Immature natural killer cell (primary cell): ENCODE data around the gene MYOZ1. TPM values are rescaled to one million over a fixed set of nuclear protein-coding genes. Genes with fewer than 3 reads are reported as not detected.

Experiments
- DNase-seq, 3 donors: peaks; one replicate each; pipeline ENCODE4 v3.0.0; 2022; ENCODE audit warnings: mixed read lengths in 1 of 3
- H3K27ac Mint-ChIP-seq, 6 donors: one replicate each; pipeline ENCODE4 v1.8.0; 2020; ENCODE audit warnings: mixed read lengths in 6 of 6, mild to moderate bottlenecking in 5 of 6, inconsistent platforms in 4 of 6, moderate library complexity in 3 of 6
- H3K27me3 Mint-ChIP-seq, 3 donors: one replicate each; pipeline ENCODE4 v1.8.0; 2020 to 2021; ENCODE audit warnings: low read depth in 3 of 3, mild to moderate bottlenecking in 3 of 3, mixed read lengths in 3 of 3, moderate library complexity in 3 of 3, inconsistent platforms in 1 of 3
- H3K36me3 Mint-ChIP-seq, 3 donors: one replicate each; pipeline ENCODE4 v1.8.0; 2020; ENCODE audit warnings: mixed read lengths in 3 of 3, inconsistent platforms in 2 of 3, mild to moderate bottlenecking in 2 of 3
- H3K4me1 Mint-ChIP-seq, 2 donors: one replicate each; pipeline ENCODE4 v1.8.0; 2020; ENCODE audit warnings: inconsistent platforms in 2 of 2, mild to moderate bottlenecking in 2 of 2, mixed read lengths in 2 of 2, moderate library complexity in 1 of 2
- H3K4me3 Mint-ChIP-seq, 5 donors: one replicate each; pipeline ENCODE4 v1.8.0; 2020; ENCODE audit warnings: mild to moderate bottlenecking in 5 of 5, mixed read lengths in 5 of 5, inconsistent platforms in 3 of 5, moderate library complexity in 3 of 5
- H3K9me3 Mint-ChIP-seq, 6 donors: one replicate each; pipeline ENCODE4 v1.8.0; 2020; ENCODE audit warnings: mild to moderate bottlenecking in 6 of 6, mixed read lengths in 6 of 6, inconsistent platforms in 4 of 6, moderate library complexity in 3 of 6
- polyA plus RNA-seq, 3 donors: library from polyadenylated mRNA; unstranded; fragments of 300-500 nt; fragmentation: Illumina TruSeq; gene quantifications; one replicate each; pipeline ENCODE4 v1.2.3, GENCODE V29; 2021

The MYOZ1 gene
- polyA plus RNA-seq, 3 donors from 2014 or later = not detected

DNA sequence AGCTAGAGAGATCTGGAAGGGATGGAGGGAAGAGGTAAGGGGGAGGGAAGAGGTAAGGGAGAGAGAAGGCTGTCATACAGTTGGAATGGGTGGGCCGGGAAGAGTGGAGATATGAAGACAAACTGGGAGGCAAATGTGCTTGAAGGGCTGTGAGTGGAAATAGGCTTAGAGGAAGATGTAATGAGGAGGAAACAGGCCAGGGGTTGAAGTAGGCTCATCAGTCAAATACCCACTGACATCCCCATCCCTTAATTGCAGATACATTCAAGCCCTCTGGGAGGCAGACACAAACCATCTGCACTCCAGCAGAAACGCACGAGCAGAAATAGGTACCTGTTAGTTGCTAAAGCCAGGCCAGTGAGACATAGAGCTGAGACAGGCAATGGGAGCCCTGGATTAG is 12.4 kb upstream of the MYOZ1 start:
- no peak overlapping the region for H3K4me3 Mint-ChIP-seq
- no peaks in the 10 kb centered on the region for H3K27me3 Mint-ChIP-seq
- H3K9me3 Mint-ChIP-seq = no peaks in the 10 kb centered on the region
- H3K36me3 Mint-ChIP-seq = no peaks in the 10 kb centered on the region
- DNase-seq = no peak
- peaks cover 0 to under 1% of the 10 kb centered on the region in 2 donors for H3K4me1 Mint-ChIP-seq
- H3K27ac Mint-ChIP-seq = no peak overlapping the region

DNA sequence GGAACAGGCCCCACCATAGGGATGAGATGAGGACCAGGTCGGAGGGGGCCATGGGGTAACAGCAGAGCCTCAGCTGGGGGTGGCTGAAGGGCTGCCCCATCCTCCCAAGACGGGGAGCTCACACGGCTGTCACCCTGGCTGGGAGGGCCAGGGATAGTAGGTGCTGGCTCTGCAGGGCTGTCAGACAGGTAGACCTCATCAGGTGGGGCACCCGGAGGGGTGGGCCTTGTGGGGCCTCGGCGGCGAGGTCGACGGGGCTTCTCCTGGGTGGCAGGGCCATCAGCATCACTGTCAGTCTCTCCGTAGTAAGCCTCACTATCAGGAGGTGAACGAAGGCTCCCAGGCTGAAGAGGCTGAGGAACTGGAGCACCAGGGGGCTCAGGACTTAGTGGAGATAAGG is 11.9 kb upstream of the MYOZ1 start:
- Mint-ChIP-seq H3K36me3 (no peaks in the 10 kb centered on the region), H3K4me3 (no peak overlapping the region), H3K27me3 (no peaks in the 10 kb centered on the region), H3K9me3 (no peaks in the 10 kb centered on the region), H3K4me1 (peaks cover 0 to 4% of the 10 kb centered on the region in 2 donors), H3K27ac (no peak overlapping the region)
- DNase-seq = no peak

- no peak overlapping the region for H3K27ac Mint-ChIP-seq
- H3K4me1 Mint-ChIP-seq = peaks cover 0 to 4% of the 10 kb centered on the region in 2 donors
- H3K9me3 Mint-ChIP-seq = no peaks in the 10 kb centered on the region
- H3K36me3 Mint-ChIP-seq = no peaks in the 10 kb centered on the region
- no peak for DNase-seq
- peaks cover 0 to 2% (median 0%) of the 10 kb centered on the region in 3 donors for H3K27me3 Mint-ChIP-seq
- H3K4me3 Mint-ChIP-seq = no peak overlapping the region
Observed at GRCh38 chr10:73650537-73651331, 9.5 kb upstream of the MYOZ1 start.

DNA sequence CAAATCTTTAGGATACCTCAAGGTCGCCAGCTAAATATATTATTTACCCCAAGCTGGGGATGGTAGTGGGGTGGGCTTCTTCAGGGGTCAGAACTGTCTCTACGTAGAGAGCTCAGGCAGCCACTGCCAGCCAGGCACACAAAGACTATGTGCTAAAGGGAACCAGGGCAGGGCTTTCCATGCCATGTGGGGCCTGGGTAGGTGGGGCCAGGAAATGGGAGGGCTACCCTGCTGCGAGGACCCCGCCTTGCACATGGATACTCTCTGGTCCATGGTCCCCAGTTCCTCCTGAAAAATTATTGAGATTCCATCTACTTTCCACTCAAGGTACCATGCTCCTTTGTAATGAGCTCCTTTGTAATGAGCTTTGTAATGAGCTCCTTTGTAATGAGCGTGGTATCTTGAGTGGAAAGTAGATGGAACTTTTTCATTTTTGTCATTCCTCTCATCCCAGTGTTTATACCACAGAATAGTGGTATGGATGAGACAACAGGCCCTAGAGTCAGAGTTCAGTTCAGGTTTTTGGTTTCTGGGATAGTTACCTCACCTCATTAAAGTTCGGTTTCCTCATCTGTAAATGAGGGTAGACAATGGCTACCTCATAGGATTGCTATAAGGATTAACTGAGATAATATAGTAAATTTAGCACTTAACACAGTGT is 8.7 kb upstream of the MYOZ1 start:
- no peak for DNase-seq
- Mint-ChIP-seq H3K4me1 (peaks cover 0 to 4% of the 10 kb centered on the region in 2 donors), H3K4me3 (no peak overlapping the region), H3K27ac (no peak overlapping the region), H3K36me3 (no peaks in the 10 kb centered on the region), H3K9me3 (no peaks in the 10 kb centered on the region), H3K27me3 (peaks cover 0 to 4% (median 0%) of the 10 kb centered on the region in 3 donors)

- Mint-ChIP-seq H3K4me1 (peaks cover 0 to 6% of the 10 kb centered on the region in 2 donors), H3K27me3 (peaks cover 0 to 4% (median 0%) of the 10 kb centered on the region in 3 donors), H3K9me3 (no peaks in the 10 kb centered on the region), H3K36me3 (no peaks in the 10 kb centered on the region), H3K4me3 (peak overlapping the region; percentile 0 to 55 (median 34)), H3K27ac (no peak overlapping the region)
- no peak for DNase-seq
Observed at GRCh38 chr10:73648975-73649829, 7.9 kb upstream of the MYOZ1 start.

- Mint-ChIP-seq H3K9me3 (no peaks in the 10 kb centered on the region), H3K27ac (peak overlapping the region in 2 of 6 donors; percentile 17 to 30), H3K4me1 (peaks cover 0 to 11% of the 10 kb centered on the region in 2 donors), H3K36me3 (no peaks in the 10 kb centered on the region), H3K4me3 (peak overlapping the region; percentile 59 to 83 (median 74)), H3K27me3 (peaks cover 0 to 6% (median 2%) of the 10 kb centered on the region in 3 donors)
- DNase-seq = no peak
Observed at GRCh38 chr10:73647875-73648651, 6.8 kb upstream of the MYOZ1 start.

DNA sequence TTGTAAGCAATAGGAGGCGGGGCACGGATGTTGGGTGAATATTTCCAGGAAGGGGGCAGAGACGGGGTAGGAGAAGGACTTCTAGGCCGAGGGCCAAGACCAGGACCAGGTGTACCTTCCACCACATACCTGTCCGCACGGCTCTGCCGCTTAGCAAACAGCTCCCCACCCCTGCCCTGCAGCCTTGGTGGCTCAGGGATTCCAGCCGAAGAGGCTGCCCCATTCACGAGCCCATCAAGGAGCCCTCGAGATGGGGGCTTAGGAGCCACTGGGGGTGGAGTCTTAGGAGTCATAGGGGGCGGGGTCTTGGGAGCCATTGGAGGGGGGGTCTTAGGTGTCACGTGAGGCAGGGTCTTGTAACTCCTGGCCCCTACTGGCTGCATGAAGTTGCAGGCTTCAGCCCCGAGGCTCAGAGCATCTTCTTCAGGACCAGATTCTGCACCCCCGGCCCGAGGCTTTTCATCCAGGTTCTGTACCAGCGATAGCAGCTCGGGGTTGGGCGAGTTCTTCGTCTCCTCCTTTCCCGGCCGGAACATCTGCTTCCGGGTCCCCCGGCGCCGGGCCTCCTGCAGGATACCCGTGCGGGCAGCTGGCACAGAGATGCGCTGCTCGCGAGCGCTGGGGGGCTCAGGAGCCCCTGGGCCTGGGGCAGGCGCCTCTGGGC is 6.1 kb upstream of the MYOZ1 start:
- Mint-ChIP-seq H3K36me3 (no peaks in the 10 kb centered on the region), H3K27me3 (peaks cover 0 to 6% (median 2%) of the 10 kb centered on the region in 3 donors), H3K9me3 (no peaks in the 10 kb centered on the region), H3K27ac (peak overlapping the region in 2 of 6 donors; percentile 17 to 30), H3K4me3 (peak overlapping the region; percentile 59 to 83 (median 74)), H3K4me1 (peaks cover 0 to 11% of the 10 kb centered on the region in 2 donors)
- DNase-seq = peak; percentile 15 to 31 (median 23)

- peaks cover 0 to 7% (median 2%) of the 10 kb centered on the region in 3 donors for H3K27me3 Mint-ChIP-seq
- no peaks in the 10 kb centered on the region for H3K36me3 Mint-ChIP-seq
- no peaks in the 10 kb centered on the region for H3K9me3 Mint-ChIP-seq
- peaks cover 0 to 11% of the 10 kb centered on the region in 2 donors for H3K4me1 Mint-ChIP-seq
- peak overlapping the region; percentile 47 to 74 (median 67) for H3K4me3 Mint-ChIP-seq
- DNase-seq = no peak
- peak overlapping the region in 3 of 6 donors; percentile 1 to 73 (median 30) for H3K27ac Mint-ChIP-seq
Observed at GRCh38 chr10:73646598-73647041, 5.3 kb upstream of the MYOZ1 start.

DNA sequence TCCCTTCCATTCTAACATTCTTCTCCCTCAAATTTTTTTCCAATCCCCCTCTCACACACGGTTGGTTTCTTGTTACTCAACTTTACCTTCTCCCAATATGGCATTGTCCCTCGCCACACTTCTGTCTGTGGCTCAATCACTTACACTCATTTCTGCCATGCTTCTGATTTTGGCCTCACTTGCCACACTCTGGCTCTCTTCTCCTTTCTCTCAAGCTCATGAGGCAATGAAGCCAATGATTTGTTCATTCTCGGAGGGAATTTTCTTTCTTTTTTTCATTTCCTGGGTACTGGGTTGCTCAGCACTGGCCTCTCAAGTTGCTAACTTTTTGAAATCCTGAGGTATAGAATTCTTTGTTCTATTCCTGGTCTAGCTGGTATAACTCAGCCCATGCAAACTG is 4.0 kb upstream of the MYOZ1 start:
- Mint-ChIP-seq H3K27me3 (peaks cover 0 to 19% (median 2%) of the 10 kb centered on the region in 3 donors), H3K4me3 (no peak overlapping the region), H3K4me1 (peaks cover 0 to 11% of the 10 kb centered on the region in 2 donors), H3K9me3 (no peaks in the 10 kb centered on the region), H3K36me3 (no peaks in the 10 kb centered on the region), H3K27ac (peak overlapping the region in 1 of 6 donors; percentile 12)
- no peak for DNase-seq

GRCh38 chr10:73644767-73645166 is 3.5 kb upstream of the MYOZ1 start:
- no peak for DNase-seq
- Mint-ChIP-seq H3K9me3 (no peaks in the 10 kb centered on the region), H3K4me1 (peaks cover 0 to 11% of the 10 kb centered on the region in 2 donors), H3K27me3 (peaks cover 0 to 19% (median 2%) of the 10 kb centered on the region in 3 donors), H3K36me3 (no peaks in the 10 kb centered on the region), H3K4me3 (no peak overlapping the region), H3K27ac (no peak overlapping the region)

DNA sequence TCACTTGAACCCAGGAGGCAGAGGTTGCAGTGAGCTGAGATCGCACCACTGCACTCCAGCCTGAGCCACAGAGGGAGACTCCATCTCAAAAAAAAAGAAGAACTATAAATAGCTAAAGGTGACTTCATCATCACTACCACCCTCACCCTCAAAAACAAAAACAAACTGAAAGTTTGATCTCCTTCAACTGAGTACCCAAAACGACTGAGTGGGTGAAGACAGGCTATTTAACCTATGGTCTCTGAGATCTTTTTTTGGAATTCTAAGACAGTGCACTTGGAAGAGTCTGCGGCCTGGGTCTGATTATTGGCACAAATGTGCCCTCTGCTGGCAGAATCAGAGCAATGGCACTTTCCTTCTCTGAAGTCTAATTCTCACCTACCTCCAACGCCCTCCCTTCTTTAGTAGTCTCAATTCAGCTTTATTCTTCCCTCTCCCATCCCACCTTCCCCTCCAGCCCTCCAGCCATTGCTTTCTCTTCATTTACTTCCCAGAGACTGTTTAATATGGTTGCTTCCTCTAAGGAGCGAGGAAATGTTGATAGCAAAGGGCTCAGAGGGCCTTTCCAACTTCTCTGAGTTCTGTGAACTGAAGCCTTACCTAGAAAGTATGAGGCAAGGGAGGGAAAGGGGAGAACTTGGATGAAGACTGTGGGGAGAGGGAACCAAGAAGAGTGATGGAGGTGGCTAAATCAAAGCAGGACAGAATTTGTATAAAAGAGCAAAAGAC is 2.9 kb upstream of the MYOZ1 start:
- Mint-ChIP-seq H3K27ac (peak overlapping the region in 2 of 6 donors; percentile 1 to 28), H3K27me3 (peaks cover 0 to 19% (median 2%) of the 10 kb centered on the region in 3 donors), H3K4me3 (peak overlapping the region in 1 of 5 donors; percentile 15), H3K4me1 (peaks cover 0 to 11% of the 10 kb centered on the region in 2 donors), H3K36me3 (no peaks in the 10 kb centered on the region), H3K9me3 (no peaks in the 10 kb centered on the region)
- DNase-seq = peak; percentile 49 to 65 (median 59)

DNA sequence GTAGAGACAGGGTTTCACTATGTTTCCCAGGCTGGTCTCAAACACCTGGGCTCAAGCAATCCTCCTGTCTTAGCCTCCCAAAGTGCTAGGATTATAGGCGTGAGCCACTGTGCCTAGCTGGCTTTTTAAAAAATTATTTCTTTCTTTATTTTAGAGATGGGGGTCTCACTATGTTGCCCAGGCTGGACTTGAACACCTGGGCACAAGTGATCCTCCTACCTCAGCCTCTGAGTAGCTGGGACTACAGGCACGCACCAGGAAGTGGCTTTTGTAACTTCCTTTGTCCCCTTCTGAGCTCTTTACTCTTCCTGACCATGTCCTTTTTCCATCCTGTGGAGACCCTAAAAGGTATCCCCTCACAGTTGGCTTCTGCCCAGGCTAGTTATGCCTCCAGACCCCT is 2.1 kb upstream of the MYOZ1 start:
- peaks cover 0 to 19% (median 4%) of the 10 kb centered on the region in 3 donors for H3K27me3 Mint-ChIP-seq
- H3K4me3 Mint-ChIP-seq = no peak overlapping the region
- H3K4me1 Mint-ChIP-seq = peaks cover 0 to 8% of the 10 kb centered on the region in 2 donors
- DNase-seq = no peak
- H3K9me3 Mint-ChIP-seq = no peaks in the 10 kb centered on the region
- H3K36me3 Mint-ChIP-seq = no peaks in the 10 kb centered on the region
- no peak overlapping the region for H3K27ac Mint-ChIP-seq
